PFSK-1 (cell line): ENCODE measurements around the gene RAP1GAP2.

Source experiments
- FOXP2 ChIP-seq: optimal IDR thresholded peaks from 2 replicates; pipeline ENCODE3; 2011; ENCODE audit warnings: borderline replicate concordance, control low read depth, inconsistent platforms; ENCODE audit not compliant: insufficient read depth; ENCODE audit errors: extremely low read length, extremely low read depth
- POLR2AphosphoS5 ChIP-seq: IDR thresholded peaks from 2 replicates; pipeline ENCODE4 v1.6.1; 2012; ENCODE audit warnings: low read depth, mild to moderate bottlenecking, control low read depth, low read length, moderate library complexity
- REST ChIP-seq, 2 experiments: IDR thresholded peaks; 2 replicates each; pipeline versions ENCODE4 v1.6.1 to v1.8.0; 2011 to 2012; ENCODE audit warnings: low read depth in 2 of 2, low read length in 2 of 2, control low read depth in 1 of 2, inconsistent platforms in 1 of 2, mild to moderate bottlenecking in 1 of 2, moderate library complexity in 1 of 2; ENCODE audit not compliant: insufficient read depth in 1 of 2
- SIN3A ChIP-seq: IDR thresholded peaks from 2 replicates; pipeline ENCODE4 v1.6.1; 2012; ENCODE audit warnings: mild to moderate bottlenecking, low read length, moderate library complexity, borderline replicate concordance; ENCODE audit not compliant: insufficient read depth
- TAF1 ChIP-seq: IDR thresholded peaks from 2 replicates; pipeline ENCODE4 v1.6.1; 2012; ENCODE audit warnings: low read length, control low read depth, borderline replicate concordance; ENCODE audit not compliant: insufficient read depth

DNA sequence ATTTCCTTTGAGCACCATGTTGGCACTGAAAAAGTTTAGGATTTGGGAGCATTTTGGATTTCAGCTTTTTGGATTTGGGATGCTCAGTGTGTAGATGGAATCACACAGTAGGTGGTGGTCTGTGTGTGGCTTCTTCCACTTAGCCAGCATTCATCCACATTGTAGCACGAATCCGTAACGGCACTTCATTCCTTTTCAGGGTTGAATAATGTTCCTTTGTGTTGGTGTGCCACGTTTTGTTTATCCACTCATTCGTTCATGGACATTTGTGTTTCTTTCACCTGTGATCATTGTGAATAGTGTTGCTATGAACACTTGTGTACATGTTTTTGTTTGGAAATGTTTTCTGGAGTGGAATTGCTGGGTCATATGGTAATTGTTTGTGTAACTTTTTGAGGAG, 85.1 kb downstream of the RAP1GAP2 start:
- TF ChIP-seq SIN3A (no peak), POLR2AphosphoS5 (no peak), REST (IDR thresholded peaks at IDR 0.05; ENCODE audit: insufficient read depth in 1 of 2, low read depth in 2 of 2, low read length in 2 of 2) (no peak), TAF1 (no peak), FOXP2 (no peak)
